22Rv1 (cell line): ENCODE results near the gene ANKRD60.

Experiments used
- H3K27ac ChIP-seq: fragments of 450-650 bp; 2 replicates; pipeline ENCODE4 v1.5.1; 2017
- CTCF ChIP-seq: fragments of 450-650 bp; IDR thresholded peaks from 2 replicates; pipeline ENCODE4 v1.5.1; 2017; ENCODE audit warnings: mild to moderate bottlenecking
- ZFX ChIP-seq: fragments of 450-650 bp; IDR thresholded peaks from 2 replicates; pipeline ENCODE4 v1.6.1; 2017; ENCODE audit warnings: antibody characterized with exemption, borderline replicate concordance

Gene ANKRD60

GRCh38 chr20:58179432-58180099 lies 48.9 kb downstream of the ANKRD60 start:
- TF ChIP-seq CTCF (peak; percentile 96), ZFX (no peak)
- peak overlapping the region; percentile 46 for H3K27ac ChIP-seq

- H3K27ac ChIP-seq, result peak overlapping the region; percentile 46
- TF ChIP-seq CTCF (no peak), ZFX (no peak)
Observed at GRCh38 chr20:58179083-58179431, 49.4 kb downstream of the ANKRD60 start.

DNA sequence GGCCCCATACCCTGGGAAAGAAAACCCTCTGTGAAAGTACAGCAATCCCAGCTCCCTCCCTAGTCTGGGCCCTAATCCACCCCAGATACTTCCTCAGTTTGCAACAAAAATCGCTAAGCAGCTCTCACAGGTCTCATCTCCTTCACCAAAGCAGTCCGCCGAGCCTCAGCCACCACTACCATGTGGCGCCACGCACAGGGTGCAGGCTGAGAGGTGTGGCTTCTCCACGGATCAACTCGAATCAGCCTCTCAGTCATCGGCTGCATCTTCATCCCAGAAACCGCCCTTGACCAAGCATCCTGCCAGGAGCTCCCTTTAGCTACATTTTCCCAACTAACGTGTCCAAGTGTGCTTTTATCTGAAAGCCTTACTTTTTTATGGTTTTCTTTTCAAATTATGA lies 50.7 kb downstream of the ANKRD60 start:
- H3K27ac ChIP-seq, result no peak overlapping the region
- TF ChIP-seq ZFX (no peak), CTCF (no peak)

GRCh38 chr20:58175836-58176235 lies 52.6 kb downstream of the ANKRD60 start:
- TF ChIP-seq ZFX, result no peak
- TF ChIP-seq CTCF, result no peak
- no peak overlapping the region for H3K27ac ChIP-seq

DNA sequence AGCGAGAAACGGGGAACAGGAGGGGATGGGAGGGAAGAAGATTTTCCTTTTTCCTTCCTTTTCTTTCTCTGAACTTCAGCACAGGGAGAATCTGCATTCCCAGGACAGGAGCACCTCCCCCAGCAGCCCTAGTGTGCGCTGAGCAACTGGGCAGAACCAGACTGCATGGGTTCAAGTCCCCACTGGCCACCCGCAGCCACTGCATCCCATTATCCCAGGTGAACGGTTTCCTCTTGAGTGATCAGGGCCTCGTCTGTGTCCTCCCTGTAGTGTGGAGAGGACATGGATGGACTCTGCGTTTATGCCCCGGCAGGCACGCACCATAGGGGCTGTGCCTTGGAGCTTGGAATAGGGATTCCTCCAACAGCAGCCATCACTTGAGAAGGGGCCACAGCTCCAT lies 53.0 kb downstream of the ANKRD60 start:
- TF ChIP-seq ZFX, result no peak
- no peak for TF ChIP-seq CTCF
- no peak overlapping the region for H3K27ac ChIP-seq

GRCh38 chr20:58174708-58175280 lies 53.7 kb downstream of the ANKRD60 start:
- TF ChIP-seq CTCF (no peak), ZFX (no peak)
- H3K27ac ChIP-seq, result no peak overlapping the region

- TF ChIP-seq ZFX (no peak), CTCF (no peak)
- no peak overlapping the region for H3K27ac ChIP-seq
Observed at GRCh38 chr20:58173930-58174707, 54.3 kb downstream of the ANKRD60 start.
